WTC11 (cell line): ENCODE results near the gene CBX2. TPM values are rescaled to one million over a fixed set of nuclear protein-coding genes. Genes with fewer than 3 reads are reported as not detected.

Experiments
- ATAC-seq: fragments of 200-7000 bp; cut with Tn5 transposase; 2 replicates; pipeline ENCODE4 v1.10.0; 2021; ENCODE audit warnings: mild to moderate bottlenecking, moderate library complexity
- CTCF ChIA-PET: fragments of 300-600 bp; sonication (Branson Sonifier 250); formaldehyde crosslinking; loops from one replicate; lab custom pipeline; 2021; ENCODE audit warnings: antibody characterized with exemption; lab: Charles Lee
- POLR2A ChIA-PET: fragments of 350-600 bp; sonication (Branson Sonifier 250); formaldehyde crosslinking; loops from one replicate; lab custom pipeline; 2021; ENCODE audit warnings: antibody characterized with exemption; lab: Charles Lee
- DNase-seq: peaks from one replicate; pipeline ENCODE4 v3.0.0; 2021; ENCODE audit warnings: low spot score
- H3K27ac Mint-ChIP-seq: 2 replicates; pipeline ENCODE4 v1.8.0; 2021; ENCODE audit warnings: mixed read lengths
- H3K27me3 Mint-ChIP-seq: 2 replicates; pipeline ENCODE4 v1.8.0; 2021; ENCODE audit warnings: low read depth, mild to moderate bottlenecking, moderate library complexity, mixed read lengths
- H3K36me3 Mint-ChIP-seq: 2 replicates; pipeline ENCODE4 v1.8.0; 2021; ENCODE audit warnings: mixed read lengths
- H3K4me1 Mint-ChIP-seq: 2 replicates; pipeline ENCODE4 v1.8.0; 2022; ENCODE audit warnings: mixed read lengths
- H3K4me3 Mint-ChIP-seq: 2 replicates; pipeline ENCODE4 v1.8.0; 2021; ENCODE audit warnings: mild to moderate bottlenecking, moderate library complexity, mixed read lengths
- H3K9me3 Mint-ChIP-seq: 2 replicates; pipeline ENCODE4 v1.8.0; 2021; ENCODE audit warnings: mixed read lengths
- FOXP1 ChIP-seq: sonication (generic); formaldehyde crosslinking; IDR thresholded peaks from 2 replicates; pipeline ENCODE4 v1.8.0; 2022; ENCODE audit warnings: missing genetic modification reagents, mild to moderate bottlenecking, moderate library complexity, borderline replicate concordance
- GABPB1 ChIP-seq: sonication (generic); formaldehyde crosslinking; IDR thresholded peaks from 2 replicates; pipeline ENCODE4 v1.8.1; 2023; ENCODE audit warnings: mild to moderate bottlenecking, missing genetic modification reagents
- RORB ChIP-seq: fragments of 250-450 bp; sonication (Bioruptor Pico); IDR thresholded peaks from 2 replicates; pipeline ENCODE4 v1.9.0; 2021; ENCODE audit warnings: mild to moderate bottlenecking
- ZNF423 ChIP-seq: fragments of 250-450 bp; sonication (Bioruptor Pico); IDR thresholded peaks from 2 replicates; pipeline ENCODE4 v2.1.2; 2022; ENCODE audit warnings: mild to moderate bottlenecking, moderate library complexity
- total RNA-seq: library from RNA; stranded (reverse); gene quantifications from 3 replicates; pipeline ENCODE4 v1.2.3, GENCODE V29; 2021
- TF ChIP-seq, protein P1 (sequence below): sonication (generic); formaldehyde crosslinking; IDR thresholded peaks from 2 replicates; pipeline ENCODE4 v1.8.0; 2022; ENCODE audit warnings: missing genetic modification reagents
- TF ChIP-seq, protein P2 (sequence below): sonication (generic); formaldehyde crosslinking; IDR thresholded peaks from 2 replicates; pipeline ENCODE4 v1.8.0; 2022; ENCODE audit warnings: mild to moderate bottlenecking, missing genetic modification reagents
- TF ChIP-seq, protein P3 (sequence below): fragments of 250-450 bp; sonication (Bioruptor Pico); IDR thresholded peaks from 2 replicates; pipeline ENCODE4 v1.9.0; 2021; ENCODE audit warnings: mild to moderate bottlenecking
- TF ChIP-seq, protein P4 (sequence below): fragments of 250-450 bp; sonication (Bioruptor Pico); IDR thresholded peaks from 2 replicates; pipeline ENCODE4 v1.9.0; 2021; ENCODE audit warnings: mild to moderate bottlenecking
- TF ChIP-seq, protein P5 (sequence below): sonication (generic); formaldehyde crosslinking; IDR thresholded peaks from 2 replicates; pipeline ENCODE4 v1.8.0; 2022; ENCODE audit warnings: mild to moderate bottlenecking, missing genetic modification reagents
- TF ChIP-seq, protein P6 (sequence below): fragments of 250-450 bp; sonication (Bioruptor Pico); IDR thresholded peaks from 2 replicates; pipeline ENCODE4 v2.1.2; 2022; ENCODE audit warnings: mild to moderate bottlenecking, moderate library complexity
- TF ChIP-seq, protein P7 (sequence below): sonication (generic); formaldehyde crosslinking; IDR thresholded peaks from 2 replicates; pipeline ENCODE4 v1.8.1; 2023; ENCODE audit warnings: mild to moderate bottlenecking, missing genetic modification reagents, moderate library complexity
- TF ChIP-seq, protein P8 (sequence below): sonication (generic); formaldehyde crosslinking; IDR thresholded peaks from 2 replicates; pipeline ENCODE4 v1.8.1; 2022; ENCODE audit warnings: mild to moderate bottlenecking, moderate library complexity, missing genetic modification reagents
- TF ChIP-seq, protein P9 (sequence below): sonication (generic); formaldehyde crosslinking; IDR thresholded peaks from 2 replicates; pipeline ENCODE4 v1.8.0; 2023; ENCODE audit warnings: mild to moderate bottlenecking, missing genetic modification reagents

CBX2 gene
- total RNA-seq, 1 experiment from 2014 or later: 85.5 TPM

DNA sequence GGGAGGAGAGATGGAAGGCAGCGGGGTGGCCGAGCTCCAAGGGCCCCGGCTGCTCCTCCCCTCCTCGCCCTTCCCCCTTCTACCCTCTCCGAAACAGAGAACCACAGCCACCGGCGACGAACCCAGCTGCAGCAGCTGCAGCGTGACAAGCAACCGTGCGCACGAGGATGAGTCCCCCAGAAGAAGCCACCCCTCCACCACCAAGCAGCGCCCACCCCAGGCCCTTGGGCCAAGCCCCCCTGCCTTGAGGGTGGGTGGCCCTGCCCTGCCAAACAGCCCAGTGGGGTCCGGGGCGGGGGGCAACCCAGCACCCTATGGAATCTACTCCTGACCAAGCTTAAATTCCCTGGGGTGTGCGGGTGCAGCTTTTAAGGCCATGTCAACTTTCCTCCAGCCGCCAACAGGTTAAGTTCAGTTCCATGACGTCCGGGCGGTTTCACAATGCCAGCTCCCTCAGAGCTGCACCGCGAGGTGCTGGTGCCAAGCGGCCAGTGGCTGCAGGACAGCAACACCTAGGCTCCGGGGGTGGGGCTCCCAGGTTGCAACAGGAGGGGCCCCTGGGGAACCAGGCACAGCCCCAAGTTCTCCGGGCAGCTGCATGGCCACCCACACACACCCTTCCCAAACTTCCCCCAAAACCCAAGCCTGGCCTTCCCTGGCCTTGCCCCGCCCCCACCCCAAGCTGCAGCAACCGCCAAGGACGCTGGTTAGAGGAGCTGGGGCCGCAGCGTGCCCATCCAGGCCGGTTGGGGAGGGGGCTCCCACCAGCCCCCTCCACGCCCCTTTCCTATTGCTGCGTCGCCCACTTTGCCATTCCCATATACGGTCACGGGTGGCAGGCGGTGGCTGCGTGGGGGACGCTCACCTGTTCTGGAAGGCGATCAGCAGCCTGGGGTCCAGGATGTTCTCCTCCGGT, 59.3 kb downstream of the CBX2 start:
- ChIA-PET POLR2A (interaction anchor here (0.6 to 5.0 kb wide), 16 partner anchors 11 to 1655 kb away, joined by 3 to 68 read pairs (median 4); partner anchors contain the start of gene CBX8), CTCF (interaction anchor here (0.6 to 10.3 kb wide), 21 partner anchors 7 to 1559 kb away, joined by 3 to 464 read pairs (median 14); partner anchors contain the start of genes CBX8 and GAA)
- TF ChIP-seq, protein P1, sequence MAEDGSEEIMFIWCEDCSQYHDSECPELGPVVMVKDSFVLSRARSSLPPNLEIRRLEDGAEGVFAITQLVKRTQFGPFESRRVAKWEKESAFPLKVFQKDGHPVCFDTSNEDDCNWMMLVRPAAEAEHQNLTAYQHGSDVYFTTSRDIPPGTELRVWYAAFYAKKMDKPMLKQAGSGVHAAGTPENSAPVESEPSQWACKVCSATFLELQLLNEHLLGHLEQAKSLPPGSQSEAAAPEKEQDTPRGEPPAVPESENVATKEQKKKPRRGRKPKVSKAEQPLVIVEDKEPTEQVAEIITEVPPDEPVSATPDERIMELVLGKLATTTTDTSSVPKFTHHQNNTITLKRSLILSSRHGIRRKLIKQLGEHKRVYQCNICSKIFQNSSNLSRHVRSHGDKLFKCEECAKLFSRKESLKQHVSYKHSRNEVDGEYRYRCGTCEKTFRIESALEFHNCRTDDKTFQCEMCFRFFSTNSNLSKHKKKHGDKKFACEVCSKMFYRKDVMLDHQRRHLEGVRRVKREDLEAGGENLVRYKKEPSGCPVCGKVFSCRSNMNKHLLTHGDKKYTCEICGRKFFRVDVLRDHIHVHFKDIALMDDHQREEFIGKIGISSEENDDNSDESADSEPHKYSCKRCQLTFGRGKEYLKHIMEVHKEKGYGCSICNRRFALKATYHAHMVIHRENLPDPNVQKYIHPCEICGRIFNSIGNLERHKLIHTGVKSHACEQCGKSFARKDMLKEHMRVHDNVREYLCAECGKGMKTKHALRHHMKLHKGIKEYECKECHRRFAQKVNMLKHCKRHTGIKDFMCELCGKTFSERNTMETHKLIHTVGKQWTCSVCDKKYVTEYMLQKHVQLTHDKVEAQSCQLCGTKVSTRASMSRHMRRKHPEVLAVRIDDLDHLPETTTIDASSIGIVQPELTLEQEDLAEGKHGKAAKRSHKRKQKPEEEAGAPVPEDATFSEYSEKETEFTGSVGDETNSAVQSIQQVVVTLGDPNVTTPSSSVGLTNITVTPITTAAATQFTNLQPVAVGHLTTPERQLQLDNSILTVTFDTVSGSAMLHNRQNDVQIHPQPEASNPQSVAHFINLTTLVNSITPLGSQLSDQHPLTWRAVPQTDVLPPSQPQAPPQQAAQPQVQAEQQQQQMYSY (CRISPR knock-in tag): no peak
- TF ChIP-seq, protein P2, sequence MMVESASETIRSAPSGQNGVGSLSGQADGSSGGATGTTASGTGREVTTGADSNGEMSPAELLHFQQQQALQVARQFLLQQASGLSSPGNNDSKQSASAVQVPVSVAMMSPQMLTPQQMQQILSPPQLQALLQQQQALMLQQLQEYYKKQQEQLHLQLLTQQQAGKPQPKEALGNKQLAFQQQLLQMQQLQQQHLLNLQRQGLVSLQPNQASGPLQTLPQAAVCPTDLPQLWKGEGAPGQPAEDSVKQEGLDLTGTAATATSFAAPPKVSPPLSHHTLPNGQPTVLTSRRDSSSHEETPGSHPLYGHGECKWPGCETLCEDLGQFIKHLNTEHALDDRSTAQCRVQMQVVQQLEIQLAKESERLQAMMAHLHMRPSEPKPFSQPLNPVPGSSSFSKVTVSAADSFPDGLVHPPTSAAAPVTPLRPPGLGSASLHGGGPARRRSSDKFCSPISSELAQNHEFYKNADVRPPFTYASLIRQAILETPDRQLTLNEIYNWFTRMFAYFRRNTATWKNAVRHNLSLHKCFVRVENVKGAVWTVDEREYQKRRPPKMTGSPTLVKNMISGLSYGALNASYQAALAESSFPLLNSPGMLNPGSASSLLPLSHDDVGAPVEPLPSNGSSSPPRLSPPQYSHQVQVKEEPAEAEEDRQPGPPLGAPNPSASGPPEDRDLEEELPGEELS (CRISPR knock-in tag): no peak
- TF ChIP-seq, protein P3, sequence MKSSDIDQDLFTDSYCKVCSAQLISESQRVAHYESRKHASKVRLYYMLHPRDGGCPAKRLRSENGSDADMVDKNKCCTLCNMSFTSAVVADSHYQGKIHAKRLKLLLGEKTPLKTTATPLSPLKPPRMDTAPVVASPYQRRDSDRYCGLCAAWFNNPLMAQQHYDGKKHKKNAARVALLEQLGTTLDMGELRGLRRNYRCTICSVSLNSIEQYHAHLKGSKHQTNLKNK: no peak
- TF ChIP-seq, protein P4, sequence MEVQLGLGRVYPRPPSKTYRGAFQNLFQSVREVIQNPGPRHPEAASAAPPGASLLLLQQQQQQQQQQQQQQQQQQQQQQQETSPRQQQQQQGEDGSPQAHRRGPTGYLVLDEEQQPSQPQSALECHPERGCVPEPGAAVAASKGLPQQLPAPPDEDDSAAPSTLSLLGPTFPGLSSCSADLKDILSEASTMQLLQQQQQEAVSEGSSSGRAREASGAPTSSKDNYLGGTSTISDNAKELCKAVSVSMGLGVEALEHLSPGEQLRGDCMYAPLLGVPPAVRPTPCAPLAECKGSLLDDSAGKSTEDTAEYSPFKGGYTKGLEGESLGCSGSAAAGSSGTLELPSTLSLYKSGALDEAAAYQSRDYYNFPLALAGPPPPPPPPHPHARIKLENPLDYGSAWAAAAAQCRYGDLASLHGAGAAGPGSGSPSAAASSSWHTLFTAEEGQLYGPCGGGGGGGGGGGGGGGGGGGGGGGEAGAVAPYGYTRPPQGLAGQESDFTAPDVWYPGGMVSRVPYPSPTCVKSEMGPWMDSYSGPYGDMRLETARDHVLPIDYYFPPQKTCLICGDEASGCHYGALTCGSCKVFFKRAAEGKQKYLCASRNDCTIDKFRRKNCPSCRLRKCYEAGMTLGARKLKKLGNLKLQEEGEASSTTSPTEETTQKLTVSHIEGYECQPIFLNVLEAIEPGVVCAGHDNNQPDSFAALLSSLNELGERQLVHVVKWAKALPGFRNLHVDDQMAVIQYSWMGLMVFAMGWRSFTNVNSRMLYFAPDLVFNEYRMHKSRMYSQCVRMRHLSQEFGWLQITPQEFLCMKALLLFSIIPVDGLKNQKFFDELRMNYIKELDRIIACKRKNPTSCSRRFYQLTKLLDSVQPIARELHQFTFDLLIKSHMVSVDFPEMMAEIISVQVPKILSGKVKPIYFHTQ (CRISPR knock-in tag): no peak
- TF ChIP-seq, protein P5, sequence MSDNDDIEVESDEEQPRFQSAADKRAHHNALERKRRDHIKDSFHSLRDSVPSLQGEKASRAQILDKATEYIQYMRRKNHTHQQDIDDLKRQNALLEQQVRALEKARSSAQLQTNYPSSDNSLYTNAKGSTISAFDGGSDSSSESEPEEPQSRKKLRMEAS (CRISPR knock-in tag): peak; percentile 56; the same call in 1 of the 2 replicates
- TF ChIP-seq, protein P6, sequence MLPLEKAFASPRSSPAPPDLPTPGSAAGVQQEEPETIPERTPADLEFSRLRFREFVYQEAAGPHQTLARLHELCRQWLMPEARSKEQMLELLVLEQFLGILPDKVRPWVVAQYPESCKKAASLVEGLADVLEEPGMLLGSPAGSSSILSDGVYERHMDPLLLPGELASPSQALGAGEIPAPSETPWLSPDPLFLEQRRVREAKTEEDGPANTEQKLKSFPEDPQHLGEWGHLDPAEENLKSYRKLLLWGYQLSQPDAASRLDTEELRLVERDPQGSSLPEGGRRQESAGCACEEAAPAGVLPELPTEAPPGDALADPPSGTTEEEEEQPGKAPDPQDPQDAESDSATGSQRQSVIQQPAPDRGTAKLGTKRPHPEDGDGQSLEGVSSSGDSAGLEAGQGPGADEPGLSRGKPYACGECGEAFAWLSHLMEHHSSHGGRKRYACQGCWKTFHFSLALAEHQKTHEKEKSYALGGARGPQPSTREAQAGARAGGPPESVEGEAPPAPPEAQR (CRISPR knock-in tag): no peak
- TF ChIP-seq, protein P7, sequence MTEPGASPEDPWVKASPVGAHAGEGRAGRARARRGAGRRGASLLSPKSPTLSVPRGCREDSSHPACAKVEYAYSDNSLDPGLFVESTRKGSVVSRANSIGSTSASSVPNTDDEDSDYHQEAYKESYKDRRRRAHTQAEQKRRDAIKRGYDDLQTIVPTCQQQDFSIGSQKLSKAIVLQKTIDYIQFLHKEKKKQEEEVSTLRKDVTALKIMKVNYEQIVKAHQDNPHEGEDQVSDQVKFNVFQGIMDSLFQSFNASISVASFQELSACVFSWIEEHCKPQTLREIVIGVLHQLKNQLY: no peak
- peak; percentile 50 for TF ChIP-seq GABPB1
- TF ChIP-seq FOXP1 (CRISPR knock-in tag): no peak
- TF ChIP-seq, protein P8, sequence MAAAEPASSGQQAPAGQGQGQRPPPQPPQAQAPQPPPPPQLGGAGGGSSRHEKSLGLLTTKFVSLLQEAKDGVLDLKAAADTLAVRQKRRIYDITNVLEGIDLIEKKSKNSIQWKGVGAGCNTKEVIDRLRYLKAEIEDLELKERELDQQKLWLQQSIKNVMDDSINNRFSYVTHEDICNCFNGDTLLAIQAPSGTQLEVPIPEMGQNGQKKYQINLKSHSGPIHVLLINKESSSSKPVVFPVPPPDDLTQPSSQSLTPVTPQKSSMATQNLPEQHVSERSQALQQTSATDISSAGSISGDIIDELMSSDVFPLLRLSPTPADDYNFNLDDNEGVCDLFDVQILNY (CRISPR knock-in tag): no peak
- TF ChIP-seq ZNF423 (CRISPR knock-in tag): peak; percentile 17; the same call in 1 of the 2 replicates
- TF ChIP-seq, protein P9, sequence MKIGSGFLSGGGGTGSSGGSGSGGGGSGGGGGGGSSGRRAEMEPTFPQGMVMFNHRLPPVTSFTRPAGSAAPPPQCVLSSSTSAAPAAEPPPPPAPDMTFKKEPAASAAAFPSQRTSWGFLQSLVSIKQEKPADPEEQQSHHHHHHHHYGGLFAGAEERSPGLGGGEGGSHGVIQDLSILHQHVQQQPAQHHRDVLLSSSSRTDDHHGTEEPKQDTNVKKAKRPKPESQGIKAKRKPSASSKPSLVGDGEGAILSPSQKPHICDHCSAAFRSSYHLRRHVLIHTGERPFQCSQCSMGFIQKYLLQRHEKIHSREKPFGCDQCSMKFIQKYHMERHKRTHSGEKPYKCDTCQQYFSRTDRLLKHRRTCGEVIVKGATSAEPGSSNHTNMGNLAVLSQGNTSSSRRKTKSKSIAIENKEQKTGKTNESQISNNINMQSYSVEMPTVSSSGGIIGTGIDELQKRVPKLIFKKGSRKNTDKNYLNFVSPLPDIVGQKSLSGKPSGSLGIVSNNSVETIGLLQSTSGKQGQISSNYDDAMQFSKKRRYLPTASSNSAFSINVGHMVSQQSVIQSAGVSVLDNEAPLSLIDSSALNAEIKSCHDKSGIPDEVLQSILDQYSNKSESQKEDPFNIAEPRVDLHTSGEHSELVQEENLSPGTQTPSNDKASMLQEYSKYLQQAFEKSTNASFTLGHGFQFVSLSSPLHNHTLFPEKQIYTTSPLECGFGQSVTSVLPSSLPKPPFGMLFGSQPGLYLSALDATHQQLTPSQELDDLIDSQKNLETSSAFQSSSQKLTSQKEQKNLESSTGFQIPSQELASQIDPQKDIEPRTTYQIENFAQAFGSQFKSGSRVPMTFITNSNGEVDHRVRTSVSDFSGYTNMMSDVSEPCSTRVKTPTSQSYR (CRISPR knock-in tag): peak; percentile 62; the same call in 1 of the 2 replicates
- no peak for TF ChIP-seq RORB (CRISPR knock-in tag)
- Mint-ChIP-seq H3K27ac (no peak overlapping the region), H3K27me3 (peaks cover 90% of the 10 kb centered on the region), H3K4me1 (peaks cover 33% of the 10 kb centered on the region), H3K9me3 (no peaks in the 10 kb centered on the region), H3K4me3 (peak overlapping the region; percentile 72), H3K36me3 (no peaks in the 10 kb centered on the region; the same call in 1 of the 2 replicates)
- no peak for ATAC-seq
- peak; percentile 54 for DNase-seq
